C1 segment of cervical spinal cord (tissue), 14 donors: Measurements from ENCODE around the gene SPON2.

Experiments used
- DNase-seq, 14 donors: peaks; one replicate each; lab custom pipeline; 2025; lab: John Stamatoyannopoulos, UW

SPON2 gene

DNA sequence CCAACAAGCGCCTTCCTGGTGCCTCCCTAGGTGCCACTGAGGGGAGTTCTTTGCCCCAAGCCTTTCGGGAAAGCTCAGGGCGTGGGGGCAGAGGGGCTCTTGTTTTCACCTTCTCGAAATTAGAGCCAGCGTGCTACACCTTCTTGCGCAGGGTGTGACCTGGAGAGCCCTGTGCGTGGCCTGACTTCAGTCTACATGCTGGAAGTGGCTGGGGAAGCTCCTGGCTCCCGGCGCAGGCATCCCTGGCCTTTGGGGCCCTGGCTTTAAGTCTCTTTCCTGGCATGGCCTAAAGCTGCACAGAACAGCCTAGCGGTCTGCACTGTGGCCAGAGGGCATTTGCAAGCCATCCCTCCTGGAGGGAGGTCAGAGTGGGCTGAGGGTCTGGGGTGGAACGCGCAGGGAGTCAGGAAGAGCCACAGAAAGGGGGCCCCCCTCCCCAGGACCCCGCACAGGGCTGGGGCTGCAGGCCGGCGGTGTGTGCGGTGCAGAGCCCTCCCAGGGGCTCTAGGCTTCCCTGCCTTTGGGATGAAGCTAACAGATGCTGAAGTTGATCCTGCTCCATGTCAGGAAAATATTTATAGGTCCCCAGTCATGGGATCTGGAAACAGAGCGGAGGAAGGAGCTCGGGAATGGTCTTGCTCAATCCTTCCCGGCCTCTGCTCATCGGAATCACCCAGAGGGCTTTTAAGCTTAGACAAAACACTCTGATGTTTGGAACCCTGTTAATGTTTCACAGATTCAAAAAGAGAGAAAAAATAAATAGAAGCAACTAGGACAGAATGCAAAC lies 781 bp upstream of the SPON2 start:
- peak in 1 of 14 donors; percentile 62 for DNase-seq

DNA sequence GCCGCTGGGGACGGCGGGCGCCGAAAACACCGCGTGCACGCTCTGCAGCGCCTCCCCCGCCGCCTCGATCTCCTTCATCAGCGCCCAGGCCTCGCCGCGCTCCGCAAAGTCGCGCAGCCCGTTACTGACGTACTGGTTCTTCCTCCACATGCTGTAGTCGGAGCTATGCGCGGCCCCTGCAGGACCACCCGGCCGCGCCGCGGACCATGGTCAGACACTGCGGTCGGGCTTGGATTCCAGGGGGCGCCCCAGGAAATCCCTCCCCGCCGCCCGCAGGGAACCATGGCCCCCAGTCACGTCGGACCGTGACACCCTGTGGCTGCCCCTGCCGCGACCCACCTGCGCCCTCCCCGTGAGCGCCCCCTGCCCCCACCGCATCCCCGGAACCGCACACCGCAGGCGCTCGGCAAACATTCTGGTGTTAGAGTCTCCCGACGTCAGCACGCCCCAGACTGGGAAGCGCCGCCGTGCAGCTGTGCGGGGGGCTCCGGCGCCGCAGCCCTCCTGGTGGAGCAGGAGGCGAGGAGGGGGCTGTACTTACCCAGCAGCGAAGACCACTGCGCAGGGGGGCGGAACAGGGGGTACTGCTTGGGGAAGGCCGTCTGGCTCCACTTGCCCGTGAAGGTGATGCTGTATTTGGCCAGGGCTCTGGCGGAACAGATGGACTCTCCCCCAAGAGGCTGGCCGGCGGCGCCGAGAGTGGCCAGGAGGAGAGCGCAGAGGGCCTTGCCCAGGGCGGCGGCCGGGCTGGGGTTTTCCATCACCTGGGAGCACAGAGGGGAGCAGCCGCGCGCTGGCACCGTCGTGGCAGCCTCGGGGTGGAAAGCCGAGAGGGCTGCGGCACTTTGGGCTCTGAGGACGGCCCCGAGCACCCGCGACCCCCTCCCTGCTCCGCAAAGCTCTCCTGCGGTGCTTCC lies 814 bp downstream of the SPON2 start:
- peak in 1 of 14 donors; percentile 66 for DNase-seq

DNA sequence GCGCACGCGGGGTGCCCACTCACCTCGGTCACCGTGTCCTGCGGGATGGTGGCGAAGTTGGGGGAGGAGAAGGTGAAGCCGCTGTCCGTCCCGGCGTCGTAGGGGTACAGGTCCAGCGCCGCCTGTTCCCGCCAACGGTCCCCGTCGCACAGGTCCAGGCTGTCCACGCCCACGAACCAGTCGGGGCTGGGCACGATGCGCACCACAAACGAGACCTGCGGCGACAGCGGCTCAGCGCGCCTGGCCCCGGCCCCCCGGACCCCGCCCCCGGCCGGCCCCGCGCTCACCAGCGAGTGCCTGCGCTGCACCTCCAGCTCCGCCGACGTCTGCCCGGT lies 1.4 kb downstream of the SPON2 start:
- no peak for DNase-seq

DNA sequence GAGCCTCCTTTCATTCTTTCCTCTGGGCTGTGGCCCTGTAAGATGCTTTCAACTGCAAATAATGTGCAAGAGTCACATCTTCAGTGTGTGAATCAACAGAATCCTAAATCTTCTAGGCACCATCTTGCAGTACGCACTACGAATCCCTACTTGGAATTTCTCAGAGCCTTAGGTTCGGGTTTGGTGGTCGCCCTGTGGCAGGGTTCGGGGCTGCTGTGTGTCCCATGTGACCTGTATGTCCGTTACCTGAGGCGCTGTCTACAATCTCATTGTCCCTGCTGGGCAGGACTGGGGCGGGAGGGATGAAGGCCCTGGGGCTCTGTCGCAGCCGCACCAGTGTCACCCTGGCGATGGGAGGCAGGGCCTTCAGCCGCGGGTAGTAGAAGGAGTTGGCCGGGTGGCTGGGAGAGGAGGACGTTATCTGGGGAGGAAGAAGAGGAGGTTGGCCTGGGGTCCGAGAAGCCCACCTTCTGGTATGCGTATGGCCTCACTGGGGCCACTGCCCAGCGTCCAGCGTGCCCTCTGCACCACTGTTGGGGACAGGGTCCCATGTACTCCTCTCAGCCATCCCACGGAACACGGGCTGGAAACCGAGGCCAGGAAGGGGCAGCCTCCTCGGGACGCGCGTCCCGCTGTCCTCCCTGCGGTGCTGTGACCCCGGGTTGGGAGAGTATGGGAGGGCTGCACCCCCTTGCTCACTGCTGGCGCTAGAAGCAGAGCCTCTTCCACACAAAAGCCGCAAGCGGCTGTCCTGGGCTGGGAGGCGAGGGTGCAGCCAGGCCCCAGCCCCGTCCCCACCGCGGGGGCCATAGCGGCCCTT lies 2.0 kb downstream of the SPON2 start:
- no peak for DNase-seq

DNA sequence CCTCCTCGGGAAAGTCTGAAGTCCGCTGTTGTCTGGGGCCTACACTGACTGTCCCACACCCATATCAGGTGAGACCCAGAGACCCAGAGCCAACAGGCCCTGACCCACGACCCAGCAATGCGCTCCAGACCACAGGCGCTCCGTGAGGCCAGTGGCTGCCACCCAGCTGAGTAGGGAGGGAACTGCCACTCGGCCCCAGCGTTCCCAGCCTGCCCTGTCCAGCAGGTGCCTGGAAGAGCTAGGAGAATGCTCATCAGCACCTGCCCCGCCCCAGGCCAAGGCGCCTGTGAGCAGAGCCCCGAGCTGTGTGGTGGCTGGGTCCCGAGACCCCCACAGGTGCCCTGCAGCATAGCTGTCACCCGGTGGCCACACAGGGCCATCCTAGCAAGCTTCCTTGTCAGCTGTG lies 2.7 kb downstream of the SPON2 start:
- DNase-seq: no peak

DNA sequence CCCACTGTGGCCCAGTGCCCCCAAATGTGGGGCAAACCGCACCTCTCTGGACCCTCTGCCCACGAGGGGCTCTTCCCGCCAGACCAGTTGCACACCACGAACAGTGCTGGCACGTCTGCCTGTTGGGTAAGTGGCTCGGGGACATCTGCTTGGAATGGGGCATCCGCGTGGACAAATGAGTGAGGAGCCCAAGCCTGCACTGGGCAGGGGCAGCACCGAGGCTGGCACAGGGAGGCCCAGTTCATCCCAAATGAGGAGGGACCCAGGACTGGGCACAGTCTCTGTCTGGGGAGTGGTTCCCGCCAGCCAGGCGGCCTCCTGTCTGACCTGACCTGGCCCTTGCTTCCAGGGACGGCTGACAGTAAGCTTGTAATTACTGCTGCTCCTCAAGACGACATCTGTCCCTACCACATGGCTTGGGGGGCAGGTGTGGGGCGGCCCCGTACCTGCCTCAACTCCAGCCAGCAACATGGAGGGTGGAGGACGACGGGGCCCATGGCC lies 3.2 kb downstream of the SPON2 start:
- DNase-seq: no peak

DNA sequence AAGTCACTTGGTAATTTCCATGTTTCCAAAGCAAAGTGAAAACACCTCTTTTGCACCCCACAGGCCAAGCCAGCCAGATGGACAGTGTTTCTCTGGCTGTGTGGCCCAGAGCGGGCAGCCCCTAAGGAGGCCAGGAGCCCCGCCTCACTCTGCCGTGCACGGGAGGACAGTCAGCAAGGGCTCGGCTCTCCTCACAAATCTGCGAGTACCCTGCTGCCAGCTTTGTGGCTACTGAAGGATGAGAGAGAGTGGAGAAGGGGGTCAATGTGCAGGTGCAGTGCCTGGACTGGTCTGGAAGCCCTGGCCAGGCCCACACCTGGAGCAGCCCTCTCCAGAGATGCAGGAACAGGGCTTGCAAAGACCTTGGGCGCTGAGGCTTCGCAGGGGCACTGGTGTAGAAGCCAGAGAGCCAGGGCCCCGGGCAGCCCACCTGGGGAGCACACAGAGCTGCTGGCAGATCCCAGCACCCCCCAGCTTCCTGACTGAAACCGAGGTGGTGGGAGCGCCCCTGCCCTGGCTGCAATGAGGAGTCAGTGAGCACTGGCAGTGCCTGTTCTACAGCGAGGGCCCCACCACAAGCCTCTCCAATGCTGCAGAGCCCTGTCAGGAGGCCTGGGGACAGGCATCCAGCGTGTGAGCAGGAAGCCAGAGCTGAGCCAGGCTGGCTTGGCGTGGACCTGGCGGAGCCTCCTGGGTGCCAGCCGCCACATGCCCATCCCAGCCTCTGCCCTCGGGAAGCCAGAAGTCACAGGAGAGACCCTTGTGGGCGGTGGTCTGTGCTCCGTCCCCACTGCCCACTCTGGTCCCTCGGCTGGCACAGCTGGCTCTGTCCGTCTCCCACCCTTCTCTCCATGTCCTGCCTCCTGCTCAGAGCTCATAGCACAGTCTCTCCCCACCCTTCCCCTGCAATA lies 3.9 kb downstream of the SPON2 start:
- peak in 1 of 14 donors; percentile 63 for DNase-seq

DNA sequence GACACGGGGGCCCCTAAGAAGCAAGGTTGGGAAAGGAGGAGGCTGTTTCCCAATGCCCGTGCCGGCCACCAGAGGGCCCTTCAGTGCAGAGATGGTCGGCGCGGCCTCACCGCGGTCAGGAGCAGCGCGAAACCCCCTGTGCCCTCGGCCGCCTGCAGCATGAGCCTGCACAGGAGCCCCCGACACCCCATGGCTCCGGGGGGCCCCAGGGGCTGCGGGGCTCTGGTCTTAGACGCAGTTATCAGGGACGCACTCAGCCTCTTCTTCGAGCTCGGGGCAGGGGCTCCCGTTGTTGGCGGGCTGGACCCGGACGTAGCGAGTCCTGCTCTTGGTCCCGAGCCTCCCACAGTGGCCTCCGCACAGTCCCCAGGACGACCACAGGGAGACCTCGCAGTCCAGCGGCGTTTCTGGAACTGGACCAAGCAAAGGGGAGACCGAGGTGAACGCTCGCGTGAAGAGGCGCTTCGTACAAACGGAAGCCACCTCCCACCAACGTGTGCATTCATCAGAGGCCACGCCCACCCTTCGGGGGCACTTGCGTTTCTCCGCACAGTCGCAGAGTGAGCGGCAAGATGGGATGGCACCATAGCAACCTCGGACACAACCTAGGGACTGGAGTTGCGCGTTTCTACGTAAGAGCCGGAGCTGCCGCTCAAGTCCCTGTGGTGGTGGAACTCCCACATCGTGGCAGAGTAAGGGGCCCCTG lies 5.0 kb downstream of the SPON2 start:
- DNase-seq: peak in 11 of 14 donors; percentile 14 to 77 (median 46)

DNA sequence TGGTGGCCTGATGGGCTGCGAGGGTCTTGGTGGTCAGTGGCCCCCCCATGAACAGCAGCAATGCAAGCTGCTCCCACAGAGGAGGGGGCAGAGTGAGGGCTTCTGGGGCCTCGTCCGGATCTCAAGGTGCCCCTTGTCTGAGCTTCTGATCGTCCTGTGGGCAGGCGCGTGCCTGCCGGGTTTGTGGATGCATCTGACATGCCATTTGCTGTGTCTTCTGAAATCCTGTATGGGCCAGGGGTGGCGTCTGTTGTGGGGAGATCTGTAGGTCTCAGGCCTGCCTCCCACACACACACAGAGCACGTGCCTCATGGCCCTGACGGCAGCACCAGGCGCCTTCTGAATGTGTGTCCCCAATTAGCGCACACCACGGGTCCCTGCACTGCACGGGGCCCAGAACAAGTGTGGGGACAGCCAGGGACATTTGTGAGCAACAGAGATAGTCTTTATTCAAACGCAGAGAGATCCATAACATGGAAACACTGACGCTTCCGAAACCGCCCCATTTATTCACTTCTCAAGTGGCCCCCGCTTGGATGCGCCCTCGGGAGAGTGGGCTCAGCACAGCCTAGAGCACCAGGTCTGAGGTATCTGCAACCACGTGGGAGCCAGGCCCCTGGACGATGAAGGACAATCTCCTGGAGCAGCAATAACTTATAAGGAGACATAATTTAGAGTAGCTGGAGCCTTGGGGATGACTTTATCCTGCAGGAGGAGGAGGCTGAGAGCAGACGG lies 5.7 kb downstream of the SPON2 start:
- no peak for DNase-seq

DNA sequence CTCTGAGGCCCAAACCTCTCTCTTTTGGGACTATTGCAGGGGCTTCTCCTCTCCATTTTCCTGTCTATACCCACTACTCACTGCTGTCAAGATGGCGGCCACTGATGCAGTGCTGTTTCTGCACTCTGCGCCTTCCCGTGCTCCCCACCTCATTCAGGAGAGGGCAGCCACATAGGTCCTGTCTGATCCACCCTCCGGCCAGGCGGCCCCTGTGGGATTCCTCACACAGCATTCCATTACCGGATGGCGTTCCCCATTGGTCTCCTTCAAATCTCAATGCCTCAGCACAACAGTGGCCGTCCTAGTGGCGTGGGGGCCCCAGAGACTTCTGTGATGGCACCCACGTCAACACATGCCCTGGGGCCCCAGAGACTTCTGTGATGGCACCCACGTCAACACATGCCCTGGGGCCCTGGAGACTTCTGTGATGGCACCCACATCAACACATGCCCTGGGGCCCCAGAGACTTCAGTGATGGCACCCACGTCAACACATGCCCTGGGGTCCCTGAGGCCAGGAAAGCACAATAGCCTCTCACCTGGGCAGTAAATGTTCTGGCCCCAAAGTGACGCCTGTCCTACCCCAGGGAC lies 7.3 kb downstream of the SPON2 start:
- no peak for DNase-seq

DNA sequence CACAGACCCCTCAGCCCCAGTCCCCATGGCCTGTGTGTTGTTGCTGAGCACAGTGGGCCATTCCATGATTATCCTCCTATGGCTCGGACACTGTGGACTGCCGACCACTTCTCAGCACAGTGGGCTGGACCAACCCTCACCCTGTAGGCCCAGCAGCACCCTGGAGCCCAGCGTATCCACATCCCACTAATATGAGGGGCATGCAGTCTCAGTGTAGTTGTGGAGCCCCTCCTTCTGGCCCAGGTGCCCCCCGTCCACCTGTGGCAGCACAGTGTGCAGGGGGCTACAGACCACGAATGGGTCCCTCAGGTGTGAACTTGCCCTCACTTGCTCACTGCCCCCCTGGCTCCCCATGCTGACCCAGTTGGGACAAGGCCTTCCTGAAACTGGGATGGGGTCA lies 7.9 kb downstream of the SPON2 start:
- DNase-seq: no peak

DNA sequence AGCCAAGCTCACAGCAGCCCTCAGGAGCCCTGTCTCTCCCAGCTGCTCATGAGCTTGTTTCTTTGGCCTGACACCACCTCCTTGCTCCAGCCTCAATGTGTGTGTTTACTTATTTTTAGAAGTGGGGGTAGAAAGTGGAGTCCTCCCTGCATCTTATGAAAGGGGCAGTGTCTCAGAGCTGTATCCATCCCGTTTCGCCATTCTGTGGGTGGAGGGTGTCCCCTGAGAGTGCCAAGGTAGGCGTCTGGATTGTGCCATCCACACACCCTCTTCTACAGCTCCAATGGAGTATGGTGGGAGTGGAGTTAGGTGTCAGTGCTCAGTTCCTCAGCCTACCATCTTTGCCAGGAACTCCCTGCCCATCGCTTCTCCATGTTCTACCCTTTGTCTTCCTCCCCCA lies 8.3 kb downstream of the SPON2 start:
- no peak for DNase-seq

DNA sequence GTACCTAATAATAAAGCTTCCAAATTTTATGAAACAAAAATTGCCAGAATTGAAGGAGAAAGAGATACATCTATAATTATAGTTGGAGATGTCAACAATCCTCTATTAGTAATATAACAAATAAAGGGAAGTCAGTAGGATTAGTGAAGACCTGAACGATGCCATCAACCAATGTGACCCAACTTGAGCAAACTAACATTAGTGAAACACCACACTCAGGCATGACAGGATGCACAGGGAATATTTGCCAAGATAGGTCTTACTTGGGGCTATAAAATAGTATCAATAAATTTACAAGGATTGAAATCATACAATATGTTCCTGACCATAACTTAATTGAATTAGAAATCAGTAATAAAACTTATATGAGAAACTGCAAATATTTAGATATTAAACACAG lies 12.0 kb downstream of the SPON2 start:
- no peak for DNase-seq

DNA sequence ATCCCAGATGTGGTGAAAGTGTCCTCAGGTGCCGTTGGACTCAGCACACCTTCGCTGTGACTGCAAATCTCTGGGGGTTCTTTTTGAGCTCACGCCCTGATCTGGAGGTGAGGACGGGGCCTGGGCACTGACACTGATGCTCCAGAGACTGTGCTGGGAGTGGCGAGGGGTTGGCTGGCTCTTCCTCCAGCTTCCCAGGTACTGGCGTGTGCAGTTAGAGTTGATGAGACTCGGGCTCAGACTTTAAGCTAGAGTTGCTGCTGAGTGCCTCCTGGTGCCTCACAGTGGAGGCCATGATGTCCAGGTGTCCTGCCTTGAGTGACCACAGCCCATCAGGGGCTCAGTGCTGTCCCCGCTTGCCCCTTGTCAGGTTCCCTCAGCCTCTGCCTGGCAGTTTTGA lies 16.3 kb downstream of the SPON2 start:
- no peak for DNase-seq

DNA sequence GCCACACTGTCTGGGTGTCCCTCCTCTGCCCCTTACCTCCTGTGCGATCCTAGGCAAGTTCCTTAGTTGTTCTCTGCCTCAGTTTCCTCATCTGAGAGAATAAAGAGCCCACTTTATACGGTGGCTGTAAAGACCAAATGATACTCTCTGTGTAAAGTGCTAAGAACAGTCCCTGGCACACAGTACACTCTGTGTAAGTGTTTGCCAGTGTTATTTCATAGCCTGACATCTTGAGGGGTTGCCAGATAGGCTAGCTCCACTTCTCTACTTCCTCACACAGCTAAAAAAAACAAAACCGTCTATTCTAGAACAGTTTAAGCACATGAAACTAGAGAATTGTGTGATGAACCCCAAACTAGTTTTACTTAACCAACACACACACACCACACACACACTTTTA lies 17.1 kb downstream of the SPON2 start:
- no peak for DNase-seq

DNA sequence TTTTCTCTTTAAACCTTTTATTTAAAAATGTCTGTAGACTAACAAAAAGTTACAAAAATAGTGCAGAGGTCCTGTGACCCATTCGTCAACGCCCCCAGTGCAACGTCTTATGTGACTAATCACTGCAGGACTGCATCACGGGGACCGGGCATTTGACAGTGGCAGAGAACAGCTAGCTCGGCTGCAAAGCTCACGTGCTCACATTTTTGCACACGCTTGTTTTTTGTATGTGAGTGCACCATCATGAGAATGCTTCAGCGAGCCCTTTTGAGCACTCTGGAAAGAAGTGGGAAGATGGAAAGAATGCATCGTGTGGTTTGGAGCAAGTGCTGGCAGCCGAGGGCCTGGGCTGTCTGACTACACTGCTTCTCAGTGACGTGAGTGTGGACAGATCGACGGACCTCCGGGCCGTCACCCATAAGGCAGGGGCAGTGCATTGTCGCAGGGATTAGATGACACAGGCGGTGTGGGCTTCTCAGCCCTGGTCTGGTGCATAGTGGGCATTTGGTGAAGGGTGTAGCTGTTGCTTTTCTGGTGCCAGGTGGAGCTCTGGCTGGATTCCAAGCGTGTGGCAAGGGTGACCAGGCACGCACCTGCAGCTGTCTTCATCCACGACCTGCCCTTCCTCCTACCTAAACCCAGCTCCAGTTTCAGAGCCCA lies 17.7 kb downstream of the SPON2 start:
- DNase-seq: no peak

DNA sequence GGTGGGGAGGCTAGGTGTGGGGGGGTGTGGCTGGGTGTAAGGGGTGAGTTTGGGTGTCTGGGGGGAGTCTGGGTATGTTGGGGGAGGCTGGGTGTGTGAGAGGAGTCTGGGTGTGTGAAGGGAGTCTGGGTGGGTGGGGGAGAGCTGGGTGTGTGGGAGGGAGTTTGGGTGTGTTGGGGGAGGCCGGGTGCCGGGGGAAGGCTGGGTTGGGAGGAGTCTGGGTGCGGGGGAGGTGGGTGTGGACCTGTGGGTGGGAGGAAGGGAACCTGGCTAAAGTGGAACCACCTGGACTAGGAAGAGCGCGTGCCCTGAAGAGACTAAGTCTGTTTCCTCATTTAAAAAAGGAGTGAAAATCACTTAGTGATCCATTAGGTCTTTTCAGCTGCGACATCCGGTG lies 18.3 kb downstream of the SPON2 start:
- DNase-seq: no peak

DNA sequence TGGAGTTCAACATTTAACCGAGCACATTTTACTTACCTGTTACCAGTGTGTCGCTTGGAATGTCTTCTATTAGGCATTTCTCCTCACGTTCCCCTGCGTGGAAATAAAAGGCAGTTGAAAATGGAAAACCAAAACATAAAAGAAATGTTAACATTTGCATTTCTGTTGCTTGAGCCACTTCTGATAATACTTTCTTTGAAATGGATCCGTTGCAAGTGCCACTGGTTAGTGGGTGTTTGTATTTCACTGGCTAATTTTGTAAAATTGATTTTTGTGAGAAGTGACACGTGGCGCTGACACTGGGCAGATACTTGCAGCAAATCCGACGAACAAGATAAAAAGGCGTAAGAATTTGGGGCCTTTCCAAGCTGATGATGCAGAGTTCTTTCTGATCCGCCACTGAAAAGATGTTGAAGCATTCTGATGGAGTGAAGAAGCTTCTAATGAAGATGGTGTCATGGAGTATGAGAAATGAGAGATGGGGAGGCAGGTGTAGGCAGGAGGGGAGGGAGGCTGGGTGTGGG lies 18.8 kb downstream of the SPON2 start:
- no peak for DNase-seq
